Progenitor cell of endocrine pancreas (in vitro differentiated cells): ENCODE data around the gene LSS. TPM values are rescaled to one million over a fixed set of nuclear protein-coding genes. Genes with fewer than 3 reads are reported as not detected.
A peak's percentile ranks its signal among the peaks of the same experiment; 100 is the strongest.
"Not testable (repeated sequence)": the region's sequence is repeated elsewhere in the genome, so short reads cannot be mapped to it uniquely, and the experiment has no call there.

ENCODE experiments used
- DNase-seq: peaks from one replicate; pipeline ENCODE4 v3.0.0; 2021; ENCODE audit warnings: low spot score; ENCODE audit not compliant: unreplicated experiment
- H3K27ac Mint-ChIP-seq: 2 replicates; pipeline ENCODE4 v1.8.0; 2021; ENCODE audit warnings: mild to moderate bottlenecking, moderate library complexity, mixed read lengths
- H3K27me3 Mint-ChIP-seq: 2 replicates; pipeline ENCODE4 v1.8.0; 2021; ENCODE audit warnings: mixed read lengths
- H3K36me3 Mint-ChIP-seq: 2 replicates; pipeline ENCODE4 v1.8.0; 2022; ENCODE audit warnings: mixed read lengths; ENCODE audit not compliant: insufficient read depth
- H3K4me1 Mint-ChIP-seq: 2 replicates; pipeline ENCODE4 v1.8.0; 2021; ENCODE audit warnings: low read depth, mixed read lengths
- H3K4me3 Mint-ChIP-seq: 2 replicates; pipeline ENCODE4 v1.8.0; 2021; ENCODE audit warnings: low read depth, mild to moderate bottlenecking, moderate library complexity, mixed read lengths
- H3K9me3 Mint-ChIP-seq: 2 replicates; pipeline ENCODE4 v1.8.0; 2021; ENCODE audit warnings: low read depth, mixed read lengths
- CTCF ChIP-seq: fragments of 200-600 bp; sonication (generic); IDR thresholded peaks from one replicate; pipeline ENCODE4 v1.5.0; 2021; ENCODE audit warnings: antibody characterized with exemption, mild to moderate bottlenecking; ENCODE audit not compliant: unreplicated experiment
- total RNA-seq: library from RNA; stranded (reverse); gene quantifications from 2 replicates; pipeline ENCODE4 v1.2.1, GENCODE V29; 2021

Gene LSS
- total RNA-seq, 1 donor from 2014 or later = 145 TPM

DNA sequence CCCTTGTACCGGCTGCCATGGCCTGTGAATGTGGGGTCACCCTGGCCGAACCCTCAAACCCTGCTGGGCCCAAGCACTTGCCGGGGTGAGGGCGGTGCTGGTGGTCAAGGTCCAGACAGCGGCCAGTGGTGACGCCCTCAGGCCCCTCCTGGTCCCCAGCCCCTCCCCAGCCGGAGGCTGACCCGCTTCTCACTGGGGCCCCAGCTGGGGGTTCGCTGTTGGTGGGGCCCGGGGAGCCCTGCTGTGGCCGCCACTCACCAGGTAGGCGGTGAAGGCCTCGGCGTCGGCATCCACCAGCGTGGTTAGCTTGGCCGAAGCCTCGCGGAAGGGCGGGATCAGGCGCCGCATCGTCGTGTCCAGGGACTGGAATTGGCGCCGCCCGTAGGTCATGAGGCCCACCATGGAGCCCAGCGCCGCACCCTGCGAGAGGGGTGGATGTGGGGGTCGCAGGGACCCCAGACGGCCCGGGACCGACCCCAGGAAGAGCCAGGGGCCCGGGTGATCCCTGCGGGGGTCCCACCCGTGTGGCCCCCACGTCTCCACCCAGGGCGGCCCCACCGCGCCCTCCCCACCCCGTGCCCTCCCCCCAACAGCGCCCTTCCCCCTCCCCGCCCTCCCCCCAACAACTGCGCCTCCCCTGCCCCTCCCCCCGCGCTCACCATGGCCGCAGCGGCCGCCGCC lies 83.3 kb downstream of the LSS start:
- no peak for DNase-seq
- peaks cover 20% of the 10 kb centered on the region for H3K27me3 Mint-ChIP-seq
- peaks cover 13% of the 10 kb centered on the region for H3K4me1 Mint-ChIP-seq
- no peaks in the 10 kb centered on the region for H3K9me3 Mint-ChIP-seq
- H3K36me3 Mint-ChIP-seq = peaks cover 5% of the 10 kb centered on the region
- TF ChIP-seq CTCF = no peak
- H3K27ac Mint-ChIP-seq = no peak overlapping the region
- no peak overlapping the region for H3K4me3 Mint-ChIP-seq

- Mint-ChIP-seq H3K4me3 (no peak overlapping the region), H3K9me3 (no peaks in the 10 kb centered on the region), H3K4me1 (peaks cover 13% of the 10 kb centered on the region), H3K36me3 (peaks cover 5% of the 10 kb centered on the region), H3K27me3 (peaks cover 27% of the 10 kb centered on the region), H3K27ac (peak overlapping the region; percentile 53)
- no peak for TF ChIP-seq CTCF
- DNase-seq = no peak
Observed at GRCh38 chr21:46144464-46145070, 84.0 kb downstream of the LSS start.

- H3K36me3 Mint-ChIP-seq = peaks cover 5% of the 10 kb centered on the region
- H3K4me1 Mint-ChIP-seq = peaks cover 13% of the 10 kb centered on the region
- H3K27me3 Mint-ChIP-seq = peaks cover 33% of the 10 kb centered on the region
- no peaks in the 10 kb centered on the region for H3K9me3 Mint-ChIP-seq
- no peak for TF ChIP-seq CTCF
- no peak overlapping the region for H3K27ac Mint-ChIP-seq
- H3K4me3 Mint-ChIP-seq = no peak overlapping the region
- DNase-seq = no peak
Observed at GRCh38 chr21:46142582-46143473, 85.7 kb downstream of the LSS start.

- H3K9me3 Mint-ChIP-seq = no peaks in the 10 kb centered on the region
- TF ChIP-seq CTCF = no peak
- peaks cover 5% of the 10 kb centered on the region for H3K36me3 Mint-ChIP-seq
- peaks cover 11% of the 10 kb centered on the region for H3K4me1 Mint-ChIP-seq
- H3K4me3 Mint-ChIP-seq = no peak overlapping the region
- peaks cover 34% of the 10 kb centered on the region for H3K27me3 Mint-ChIP-seq
- H3K27ac Mint-ChIP-seq = no peak overlapping the region
- DNase-seq = no peak
Observed at GRCh38 chr21:46141767-46142581, 86.6 kb downstream of the LSS start.

GRCh38 chr21:46140352-46141003 lies 88.1 kb downstream of the LSS start:
- H3K27me3 Mint-ChIP-seq = peaks cover 34% of the 10 kb centered on the region
- peaks cover 11% of the 10 kb centered on the region for H3K4me1 Mint-ChIP-seq
- not testable (repeated sequence) for H3K4me3 Mint-ChIP-seq, H3K9me3 Mint-ChIP-seq, DNase-seq, H3K36me3 Mint-ChIP-seq
- peak overlapping the region; percentile 86 for H3K27ac Mint-ChIP-seq
